ENCODE measurements around the gene DEPDC5.

Gene DEPDC5

DNA sequence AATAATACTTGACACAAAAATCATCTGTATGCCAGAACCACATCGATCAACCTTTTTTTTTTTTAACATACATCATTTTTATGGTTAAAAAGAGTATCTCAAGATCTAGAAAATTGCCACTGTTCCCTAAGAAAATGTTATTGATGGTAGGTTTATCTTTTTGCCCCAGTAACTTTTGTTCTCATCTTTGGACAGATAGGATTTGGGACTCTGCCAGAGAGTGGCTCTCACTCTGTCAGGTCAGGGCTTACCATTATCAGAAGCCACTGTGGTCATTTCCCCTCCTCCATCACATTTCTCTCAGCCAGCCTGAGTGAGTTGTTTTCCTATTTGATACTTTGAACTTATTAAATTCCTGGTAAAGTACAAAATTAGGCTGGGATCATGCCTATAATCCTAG, 142.7 kb downstream of the DEPDC5 start:
- DNase-seq (ENCODE audit: low read depth), result no peak

GRCh38 chr22:31897842-31898805, 144.3 kb downstream of the DEPDC5 start:
- peak; percentile 10 for DNase-seq (ENCODE audit: low read depth)

DNA sequence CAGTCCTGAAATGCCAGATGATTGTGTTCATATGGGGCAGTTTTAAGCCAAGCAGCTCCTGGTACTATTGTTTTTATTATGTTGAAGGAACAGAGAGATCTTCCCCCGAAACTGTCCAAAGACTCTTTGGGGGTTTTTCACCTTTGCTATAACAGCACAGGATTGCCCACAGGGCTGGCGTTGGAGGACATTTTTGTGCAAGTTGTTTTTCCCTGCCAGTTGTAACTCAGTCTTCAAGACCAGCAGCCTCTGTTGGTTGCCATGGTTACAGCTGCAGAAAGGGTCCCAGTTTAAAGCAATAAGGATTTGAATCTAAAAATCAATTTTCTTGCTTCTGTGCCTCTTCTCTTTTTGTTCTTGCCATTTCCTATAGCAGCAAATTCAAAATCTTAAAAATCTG, 145.1 kb downstream of the DEPDC5 start:
- DNase-seq (ENCODE audit: low read depth), result no peak

DNA sequence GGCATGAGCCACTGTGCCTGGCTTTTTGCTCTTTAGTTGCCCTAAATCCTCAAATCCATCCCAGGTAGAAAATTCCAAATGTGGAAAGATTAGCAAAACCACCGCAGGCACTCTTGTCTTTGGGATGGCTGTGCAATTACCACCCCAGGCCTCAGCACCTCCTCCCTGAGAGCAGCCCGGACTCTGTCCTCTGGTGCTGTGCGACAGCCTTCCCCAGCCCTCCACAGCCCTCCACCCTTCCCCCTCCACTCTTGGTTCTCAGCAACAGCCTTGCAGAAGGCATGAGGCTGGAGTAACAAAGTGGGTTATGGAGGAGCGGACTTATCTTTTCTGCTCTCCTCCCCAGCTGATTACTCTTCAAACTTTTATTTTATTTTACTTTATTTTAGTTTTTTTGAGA, 145.8 kb downstream of the DEPDC5 start:
- no peak for DNase-seq (ENCODE audit: low read depth)

GRCh38 chr22:31901388-31902137, 147.7 kb downstream of the DEPDC5 start:
- DNase-seq (ENCODE audit: low read depth), result no peak

GRCh38 chr22:31904651-31905050, 150.8 kb downstream of the DEPDC5 start:
- no peak for DNase-seq (ENCODE audit: low read depth)

DNA sequence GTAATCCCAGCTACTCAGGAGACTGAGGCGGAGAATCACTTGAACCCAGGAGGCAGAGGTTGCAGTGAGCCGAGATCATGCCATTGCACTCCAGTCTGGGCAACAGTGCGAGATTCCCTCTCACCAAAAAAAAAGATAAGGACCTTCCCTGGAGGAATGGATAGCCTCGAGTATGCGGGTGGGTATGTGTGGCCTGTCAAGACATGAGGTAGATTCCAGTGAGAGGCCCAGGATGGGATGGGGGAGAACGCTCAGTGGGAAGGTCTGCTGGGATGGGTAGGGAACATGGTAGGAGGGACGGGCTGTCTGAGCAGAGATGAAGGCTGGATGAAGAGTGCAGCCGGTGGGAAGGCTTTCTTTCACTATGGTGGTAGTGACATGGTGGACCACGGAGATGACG, 151.5 kb downstream of the DEPDC5 start:
- no peak for DNase-seq (ENCODE audit: low read depth)

- no peak for DNase-seq (ENCODE audit: low read depth)
Observed at GRCh38 chr22:31906086-31906485, 152.3 kb downstream of the DEPDC5 start.

DNA sequence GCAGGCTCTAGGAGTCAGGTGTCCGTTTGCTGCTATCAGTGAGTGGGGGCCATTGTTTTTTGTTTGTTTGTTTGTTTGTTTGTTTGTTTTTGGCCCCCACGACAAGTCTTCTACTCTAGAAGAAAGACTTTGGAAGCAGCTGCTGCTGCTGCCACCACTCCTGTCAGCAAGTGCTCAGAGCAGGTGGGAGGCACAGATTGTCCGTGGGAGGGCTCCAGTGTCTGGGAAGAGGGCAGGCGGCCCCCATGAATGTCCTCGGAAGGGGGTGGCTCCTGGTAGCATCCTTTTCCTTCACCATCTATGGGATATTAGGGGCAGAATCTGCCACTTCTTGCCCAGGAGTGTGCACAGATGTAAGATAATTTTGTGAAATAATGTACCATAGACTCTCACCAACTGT, 152.8 kb downstream of the DEPDC5 start:
- no peak for DNase-seq (ENCODE audit: low read depth)

- no peak for DNase-seq (ENCODE audit: low read depth)
Observed at GRCh38 chr22:31909977-31910376, 156.2 kb downstream of the DEPDC5 start.

GRCh38 chr22:31911565-31912406, 158.0 kb downstream of the DEPDC5 start:
- no peak for DNase-seq (ENCODE audit: low read depth)

DNA sequence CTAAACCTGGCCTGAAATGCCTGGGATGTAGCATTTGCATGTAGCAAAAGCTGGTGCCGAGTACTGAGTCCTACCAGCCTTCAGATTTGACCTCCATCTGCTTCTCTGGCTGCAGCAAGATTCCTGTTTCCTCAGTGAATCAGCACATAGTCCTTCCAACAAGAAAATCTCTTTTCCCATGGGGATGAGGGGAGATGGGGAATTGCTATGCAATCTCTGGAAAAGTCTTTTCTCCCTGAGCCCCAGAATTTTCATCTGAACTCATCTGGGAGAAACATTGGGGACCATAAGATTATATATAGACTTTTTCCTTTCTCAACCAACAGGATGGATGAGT, 158.6 kb downstream of the DEPDC5 start:
- DNase-seq (ENCODE audit: low read depth), result no peak

- DNase-seq (ENCODE audit: low read depth), result no peak
Observed at GRCh38 chr22:31915586-31915985, 161.8 kb downstream of the DEPDC5 start.

- DNase-seq (ENCODE audit: low read depth), result no peak
Observed at GRCh38 chr22:31917227-31917921, 163.6 kb downstream of the DEPDC5 start.

GRCh38 chr22:31919730-31920129, 165.9 kb downstream of the DEPDC5 start:
- no peak for DNase-seq (ENCODE audit: low read depth)

GRCh38 chr22:31920306-31920705, 166.5 kb downstream of the DEPDC5 start:
- no peak for DNase-seq (ENCODE audit: low read depth)

- DNase-seq (ENCODE audit: low read depth), result no peak
Observed at GRCh38 chr22:31921106-31921505, 167.3 kb downstream of the DEPDC5 start.

DNA sequence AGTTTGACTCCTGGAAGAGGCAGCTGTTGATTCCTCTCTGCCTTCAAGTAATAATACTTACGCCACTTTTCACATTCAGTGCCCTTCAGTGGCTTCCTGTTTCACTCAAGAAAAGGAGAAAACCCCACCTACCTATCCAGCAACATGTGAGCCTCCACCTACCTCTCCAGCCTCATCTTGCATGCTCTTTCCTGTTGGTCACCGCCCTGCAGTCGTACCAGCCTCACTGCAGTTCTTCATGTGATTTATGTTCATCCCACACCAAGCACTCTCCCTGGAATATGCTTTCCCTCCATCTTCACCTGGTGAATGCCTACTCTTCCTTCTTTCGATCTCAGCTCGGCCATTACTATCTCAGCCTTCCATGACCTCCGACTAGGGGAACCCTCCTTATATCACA, 168.7 kb downstream of the DEPDC5 start:
- no peak for DNase-seq (ENCODE audit: low read depth)

GRCh38 chr22:31923136-31923535, 169.3 kb downstream of the DEPDC5 start:
- DNase-seq (ENCODE audit: low read depth), result no peak

- no peak for DNase-seq (ENCODE audit: low read depth)
Observed at GRCh38 chr22:31923747-31924146, 169.9 kb downstream of the DEPDC5 start.

- DNase-seq (ENCODE audit: low read depth), result no peak
Observed at GRCh38 chr22:31925056-31925455, 171.2 kb downstream of the DEPDC5 start.

- DNase-seq (ENCODE audit: low read depth), result no peak
Observed at GRCh38 chr22:31926024-31926423, 172.2 kb downstream of the DEPDC5 start.
